ENCODE data around the gene TPSG1. TPM values are rescaled to one million over a fixed set of nuclear protein-coding genes. Genes with fewer than 3 reads are reported as not detected.

Gene TPSG1
- total RNA-seq, 1 donor from 2014 or later, result not detected

DNA sequence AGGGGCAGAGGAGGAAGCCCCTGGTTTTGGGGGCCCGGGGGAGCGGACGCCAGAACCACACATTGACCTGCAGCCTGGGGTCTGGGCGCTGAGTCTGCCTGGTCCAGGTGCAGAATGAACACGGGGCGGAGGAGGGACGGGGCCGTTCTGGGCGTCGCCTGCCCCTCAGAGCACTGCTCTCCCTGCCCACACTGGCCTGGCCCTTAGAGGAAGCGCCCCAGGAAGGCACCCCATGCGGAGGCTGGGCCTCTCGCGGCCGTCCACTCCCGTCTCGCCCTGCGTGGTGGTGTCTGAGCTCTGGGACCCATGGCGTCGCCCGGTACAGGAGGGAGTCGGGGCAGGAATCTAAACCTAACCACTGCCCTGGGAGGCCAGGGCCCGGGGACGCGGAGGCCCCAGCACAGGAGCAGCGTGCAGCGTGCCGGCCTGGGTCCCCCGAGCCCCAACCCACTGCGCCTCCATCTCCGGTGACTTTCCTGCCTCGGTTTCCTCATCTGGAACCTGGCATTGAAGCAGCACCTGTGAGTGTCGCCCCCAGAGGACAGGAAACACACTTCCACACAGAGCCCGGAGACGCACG, 35.1 kb upstream of the TPSG1 start:
- no peaks in the 10 kb centered on the region for H3K36me3 Mint-ChIP-seq (ENCODE audit: unreplicated experiment)
- TF ChIP-seq CTCF (IDR thresholded peaks at IDR 0.05; ENCODE audit: partially characterized antibody, unreplicated experiment), result no peak
- H3K27me3 Mint-ChIP-seq (ENCODE audit: unreplicated experiment), result peaks cover 17% of the 10 kb centered on the region
- peaks cover 4% of the 10 kb centered on the region for H3K9me3 Mint-ChIP-seq (ENCODE audit: unreplicated experiment)
- H3K4me3 Mint-ChIP-seq (ENCODE audit: unreplicated experiment), result peak overlapping the region; percentile 63
- no peak for DNase-seq
- no peak overlapping the region for H3K27ac Mint-ChIP-seq (ENCODE audit: unreplicated experiment)
- H3K4me1 Mint-ChIP-seq (ENCODE audit: low read depth, unreplicated experiment), result peaks cover 6% of the 10 kb centered on the region

DNA sequence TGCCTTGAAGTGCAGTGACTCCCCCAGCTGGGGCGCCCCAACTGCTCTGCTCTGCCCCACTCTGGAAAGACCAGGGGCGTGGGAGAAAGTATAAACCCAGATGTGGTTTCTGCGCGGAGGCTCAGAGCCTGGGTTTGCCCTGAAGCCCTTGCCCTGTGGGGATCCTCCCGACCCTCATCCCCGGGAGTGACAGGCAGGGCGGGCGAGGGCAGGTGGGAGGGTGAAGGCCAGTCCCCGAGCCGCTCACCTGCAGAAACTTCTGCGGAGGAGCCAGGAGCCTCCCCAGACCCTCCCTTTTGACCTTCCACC, 34.6 kb upstream of the TPSG1 start:
- Mint-ChIP-seq H3K36me3 (ENCODE audit: unreplicated experiment) (no peaks in the 10 kb centered on the region), H3K4me1 (ENCODE audit: low read depth, unreplicated experiment) (peaks cover 6% of the 10 kb centered on the region), H3K4me3 (ENCODE audit: unreplicated experiment) (no peak overlapping the region), H3K27ac (ENCODE audit: unreplicated experiment) (no peak overlapping the region), H3K9me3 (ENCODE audit: unreplicated experiment) (peaks cover 4% of the 10 kb centered on the region), H3K27me3 (ENCODE audit: unreplicated experiment) (peaks cover 17% of the 10 kb centered on the region)
- DNase-seq, result no peak
- TF ChIP-seq CTCF (IDR thresholded peaks at IDR 0.05; ENCODE audit: partially characterized antibody, unreplicated experiment), result no peak

GRCh38 chr16:1258906-1259759, 34.1 kb upstream of the TPSG1 start:
- Mint-ChIP-seq H3K9me3 (ENCODE audit: unreplicated experiment) (peaks cover 2% of the 10 kb centered on the region), H3K27me3 (ENCODE audit: unreplicated experiment) (peaks cover 13% of the 10 kb centered on the region), H3K36me3 (ENCODE audit: unreplicated experiment) (no peaks in the 10 kb centered on the region), H3K4me1 (ENCODE audit: low read depth, unreplicated experiment) (peaks cover 2% of the 10 kb centered on the region), H3K27ac (ENCODE audit: unreplicated experiment) (no peak overlapping the region), H3K4me3 (ENCODE audit: unreplicated experiment) (no peak overlapping the region)
- no peak for DNase-seq
- no peak for TF ChIP-seq CTCF (IDR thresholded peaks at IDR 0.05; ENCODE audit: partially characterized antibody, unreplicated experiment)

GRCh38 chr16:1258225-1258600, 33.1 kb upstream of the TPSG1 start:
- Mint-ChIP-seq H3K4me3 (ENCODE audit: unreplicated experiment) (no peak overlapping the region), H3K27me3 (ENCODE audit: unreplicated experiment) (peaks cover 13% of the 10 kb centered on the region), H3K27ac (ENCODE audit: unreplicated experiment) (no peak overlapping the region), H3K36me3 (ENCODE audit: unreplicated experiment) (no peaks in the 10 kb centered on the region), H3K4me1 (ENCODE audit: low read depth, unreplicated experiment) (peaks cover 2% of the 10 kb centered on the region), H3K9me3 (ENCODE audit: unreplicated experiment) (peaks cover 2% of the 10 kb centered on the region)
- no peak for DNase-seq
- TF ChIP-seq CTCF (IDR thresholded peaks at IDR 0.05; ENCODE audit: partially characterized antibody, unreplicated experiment), result no peak

GRCh38 chr16:1257561-1258224, 32.6 kb upstream of the TPSG1 start:
- no peak for DNase-seq
- H3K27me3 Mint-ChIP-seq (ENCODE audit: unreplicated experiment), result peaks cover 13% of the 10 kb centered on the region
- no peak overlapping the region for H3K27ac Mint-ChIP-seq (ENCODE audit: unreplicated experiment)
- H3K4me1 Mint-ChIP-seq (ENCODE audit: low read depth, unreplicated experiment), result peaks cover 2% of the 10 kb centered on the region
- H3K9me3 Mint-ChIP-seq (ENCODE audit: unreplicated experiment), result peaks cover 2% of the 10 kb centered on the region
- H3K4me3 Mint-ChIP-seq (ENCODE audit: unreplicated experiment), result no peak overlapping the region
- no peaks in the 10 kb centered on the region for H3K36me3 Mint-ChIP-seq (ENCODE audit: unreplicated experiment)
- no peak for TF ChIP-seq CTCF (IDR thresholded peaks at IDR 0.05; ENCODE audit: partially characterized antibody, unreplicated experiment)
